HG03342 (cell line): ENCODE measurements around the gene STX18.
A peak's percentile ranks its signal among the peaks of the same experiment; 100 is the strongest.

Experiments used
- ATAC-seq: cut with Tn5 transposase; IDR thresholded peaks from one replicate; pipeline ENCODE4 v1.9.1; 2021; ENCODE audit warnings: mild to moderate bottlenecking, moderate library complexity; ENCODE audit not compliant: unreplicated experiment

Gene STX18

GRCh38 chr4:4440333-4441061 is 101.4 kb downstream of the STX18 start:
- no peak for ATAC-seq

DNA sequence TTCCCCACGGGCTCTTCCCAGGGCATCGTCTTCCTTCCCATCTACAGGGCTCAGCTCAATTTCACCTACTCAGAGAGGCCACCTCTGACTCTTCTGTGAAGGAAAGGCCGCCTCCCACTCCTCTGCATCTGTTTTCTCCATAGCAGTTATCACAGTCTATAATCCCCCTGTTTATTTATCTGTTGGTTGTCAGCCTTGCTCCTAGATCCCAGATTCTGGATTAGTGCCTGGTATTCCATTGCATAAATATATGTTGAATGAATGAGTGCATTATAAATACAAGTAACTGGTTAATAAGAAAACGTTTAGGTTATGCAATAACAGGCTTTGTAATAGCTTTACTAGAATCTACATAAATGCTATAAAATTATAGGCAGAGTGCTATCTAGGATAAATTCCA is 102.1 kb downstream of the STX18 start:
- no peak for ATAC-seq

GRCh38 chr4:4438891-4439290 is 103.0 kb downstream of the STX18 start:
- ATAC-seq, result no peak

GRCh38 chr4:4437798-4438470 is 103.9 kb downstream of the STX18 start:
- ATAC-seq, result no peak

GRCh38 chr4:4436244-4436823 is 105.5 kb downstream of the STX18 start:
- ATAC-seq, result no peak

DNA sequence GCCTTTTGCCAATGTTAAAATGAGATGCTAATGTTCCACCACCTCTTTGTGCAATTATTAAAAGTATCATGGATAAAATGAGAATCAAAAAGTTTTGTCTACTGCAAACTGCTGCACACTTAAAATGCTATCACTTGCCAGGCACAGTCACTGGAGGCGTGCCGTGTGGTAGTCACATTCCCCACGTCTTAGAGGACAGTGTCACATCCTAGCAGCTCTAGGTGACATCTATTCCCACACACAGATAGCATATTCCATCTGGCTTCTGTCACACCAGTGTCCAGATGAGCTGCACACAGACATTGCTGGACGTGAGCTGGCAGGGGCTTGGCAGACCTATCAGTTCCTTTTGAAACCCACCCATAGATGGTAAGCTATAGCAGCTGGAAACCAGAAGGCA is 107.9 kb downstream of the STX18 start:
- ATAC-seq, result no peak

GRCh38 chr4:4432341-4433125 is 109.3 kb downstream of the STX18 start:
- ATAC-seq, result no peak

GRCh38 chr4:4430492-4431195 is 111.2 kb downstream of the STX18 start:
- ATAC-seq, result peak; percentile 80

- ATAC-seq, result no peak
Observed at GRCh38 chr4:4428966-4429875, 112.6 kb downstream of the STX18 start.

GRCh38 chr4:4427886-4428285 is 114.0 kb downstream of the STX18 start:
- no peak for ATAC-seq

GRCh38 chr4:4427121-4427870 is 114.6 kb downstream of the STX18 start:
- no peak for ATAC-seq

DNA sequence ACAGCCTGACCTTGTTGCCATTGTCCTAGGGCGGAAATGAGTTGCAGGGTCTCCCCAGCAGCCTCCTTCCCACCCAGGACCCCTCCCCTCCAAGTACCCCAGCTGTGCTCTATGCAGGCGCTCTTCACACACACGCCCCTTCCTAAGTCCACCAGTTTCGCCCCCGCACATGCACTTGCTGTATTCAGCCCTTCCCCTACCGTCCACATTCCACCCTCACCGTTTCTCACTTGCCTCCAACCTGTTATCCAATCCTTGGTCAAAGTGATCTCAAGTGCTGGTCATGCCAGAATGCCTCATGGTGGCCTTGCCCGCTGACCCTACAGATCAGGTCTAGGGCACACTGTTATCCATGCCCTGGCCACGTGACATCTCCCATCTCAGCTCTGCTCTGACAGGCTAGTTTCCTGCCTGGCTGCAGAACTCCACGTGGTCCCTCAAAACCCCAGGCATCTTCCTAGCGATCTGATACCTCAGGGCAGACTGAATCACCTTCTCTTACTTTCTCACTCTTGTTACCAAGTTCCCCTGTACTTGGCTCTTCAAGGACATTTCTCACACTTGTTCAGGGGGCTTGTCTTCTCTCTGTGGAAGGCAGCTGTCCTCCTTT is 115.2 kb downstream of the STX18 start:
- no peak for ATAC-seq

DNA sequence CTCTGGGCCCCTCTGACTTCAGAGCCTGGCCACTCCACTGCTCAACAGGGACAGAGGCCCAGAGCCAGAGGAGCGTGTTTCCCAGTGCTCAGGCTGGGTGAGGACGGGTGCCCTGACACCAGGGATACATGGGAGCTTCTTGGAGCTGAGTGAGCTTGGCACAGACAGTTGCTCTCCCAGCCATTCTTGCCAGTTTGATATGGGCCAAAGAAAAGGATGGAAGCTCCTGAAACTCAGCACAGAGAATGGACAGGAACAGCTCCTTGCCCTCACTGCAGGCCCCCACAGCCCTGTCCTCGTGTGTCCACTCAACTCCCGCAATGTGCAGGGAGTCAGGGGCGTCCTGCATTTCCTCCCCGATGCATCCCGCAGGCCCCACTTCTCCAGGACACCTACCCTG is 116.2 kb downstream of the STX18 start:
- ATAC-seq, result no peak

GRCh38 chr4:4425119-4425690 is 116.6 kb downstream of the STX18 start:
- no peak for ATAC-seq

GRCh38 chr4:4424499-4425115 is 117.2 kb downstream of the STX18 start:
- no peak for ATAC-seq

GRCh38 chr4:4423706-4424498 is 117.9 kb downstream of the STX18 start:
- ATAC-seq, result no peak

GRCh38 chr4:4422856-4423499 is 118.9 kb downstream of the STX18 start:
- no peak for ATAC-seq
